GM06990 (cell line): ENCODE results near the gene PAEP.

ENCODE experiments used
- DNase-seq: peaks from one replicate; pipeline ENCODE4 v3.0.0-alpha.2; 2011; ENCODE audit not compliant: insufficient read length; ENCODE audit errors: extremely low read depth
- H3K27me3 ChIP-seq: replicated peaks from 2 replicates; pipeline ENCODE4 v1.6.0; 2011; ENCODE audit warnings: low read length; ENCODE audit not compliant: control insufficient read depth, insufficient read depth
- H3K36me3 ChIP-seq: 2 replicates; pipeline ENCODE4 v1.5.1; 2011; ENCODE audit warnings: low read length; ENCODE audit not compliant: control insufficient read depth, insufficient read depth
- H3K4me3 ChIP-seq: replicated peaks from 2 replicates; pipeline ENCODE4 v1.5.1; 2011; ENCODE audit warnings: low read depth, mild to moderate bottlenecking, control low read depth, low read length
- CTCF ChIP-seq: IDR thresholded peaks from 2 replicates; pipeline ENCODE4 v1.5.1; 2011; ENCODE audit warnings: low read length, control low read depth, mild to moderate bottlenecking, inconsistent platforms; ENCODE audit not compliant: insufficient read depth, poor library complexity, severe bottlenecking

The PAEP gene

GRCh38 chr9:135608294-135608998 lies 46.9 kb downstream of the PAEP start:
- no peaks in the 10 kb centered on the region for H3K36me3 ChIP-seq
- no peak for DNase-seq
- TF ChIP-seq CTCF, result no peak
- no peak overlapping the region for H3K4me3 ChIP-seq
- H3K27me3 ChIP-seq, result no peaks in the 10 kb centered on the region; the same call in 1 of the 2 replicates

GRCh38 chr9:135608999-135609317 lies 47.4 kb downstream of the PAEP start:
- no peak for DNase-seq
- H3K36me3 ChIP-seq, result no peaks in the 10 kb centered on the region
- no peak overlapping the region for H3K4me3 ChIP-seq
- no peak for TF ChIP-seq CTCF
- H3K27me3 ChIP-seq, result no peaks in the 10 kb centered on the region; the same call in 1 of the 2 replicates

- Histone ChIP-seq H3K4me3 (no peak overlapping the region), H3K36me3 (no peaks in the 10 kb centered on the region), H3K27me3 (no peaks in the 10 kb centered on the region; the same call in 1 of the 2 replicates)
- TF ChIP-seq CTCF, result no peak
- DNase-seq, result no peak
Observed at GRCh38 chr9:135609366-135609955, 47.9 kb downstream of the PAEP start.

- Histone ChIP-seq H3K27me3 (no peaks in the 10 kb centered on the region; the same call in 1 of the 2 replicates), H3K4me3 (no peak overlapping the region), H3K36me3 (no peaks in the 10 kb centered on the region)
- no peak for DNase-seq
- TF ChIP-seq CTCF, result no peak
Observed at GRCh38 chr9:135610290-135611141, 49.0 kb downstream of the PAEP start.

GRCh38 chr9:135611142-135611874 lies 49.8 kb downstream of the PAEP start:
- TF ChIP-seq CTCF, result no peak
- no peak for DNase-seq
- H3K27me3 ChIP-seq, result no peaks in the 10 kb centered on the region; the same call in 1 of the 2 replicates
- H3K36me3 ChIP-seq, result no peaks in the 10 kb centered on the region
- H3K4me3 ChIP-seq, result no peak overlapping the region
